Fibroblast of mammary gland (primary cell): ENCODE results near the gene IL3.

Source experiments
- DNase-seq: peaks from one replicate; pipeline ENCODE4 v3.0.0-alpha.2; 2010; ENCODE audit warnings: low read depth
- H3K4me3 ChIP-seq: 2 replicates; pipeline ENCODE4 v1.5.1; 2011; ENCODE audit warnings: low read depth, mild to moderate bottlenecking, low read length, moderate library complexity; ENCODE audit not compliant: control insufficient read depth
- CTCF ChIP-seq: conservative IDR thresholded peaks from 2 replicates; pipeline ENCODE4 v1.5.1; 2011; ENCODE audit warnings: low read depth, low read length, inconsistent platforms; ENCODE audit not compliant: control insufficient read depth, insufficient read depth

The IL3 gene

DNA sequence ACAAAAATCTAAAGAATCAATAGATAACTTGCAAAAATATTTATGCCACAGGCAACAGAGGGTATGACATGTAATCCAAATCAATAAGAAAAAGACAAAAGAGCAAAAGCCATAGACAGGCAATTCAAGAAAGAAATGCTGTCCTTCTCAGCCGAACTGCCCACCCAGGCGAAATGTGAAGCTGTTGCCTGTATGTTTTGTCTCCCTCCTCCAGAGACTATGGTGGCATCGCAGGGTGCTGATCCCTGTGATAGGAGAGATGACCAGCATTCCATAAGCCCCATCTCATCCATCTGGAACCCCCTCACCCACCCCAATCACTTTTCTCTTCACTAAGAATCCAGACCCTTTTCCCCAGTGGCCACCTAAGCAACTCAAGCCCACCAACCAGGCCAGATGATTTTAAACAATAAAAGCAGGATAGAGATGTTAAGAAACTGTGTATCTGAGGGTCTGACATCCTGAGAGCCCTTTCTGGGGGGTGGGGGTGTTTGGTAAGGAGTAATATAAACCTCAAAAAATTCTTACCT is 43.7 kb upstream of the IL3 start:
- DNase-seq: no peak
- no peak for TF ChIP-seq CTCF
- no peak overlapping the region for H3K4me3 ChIP-seq

- DNase-seq: no peak
- TF ChIP-seq CTCF: no peak
- H3K4me3 ChIP-seq: no peak overlapping the region
Observed at GRCh38 chr5:132017316-132017715, 43.1 kb upstream of the IL3 start.

- no peak for TF ChIP-seq CTCF
- H3K4me3 ChIP-seq: no peak overlapping the region
- no peak for DNase-seq
Observed at GRCh38 chr5:132017738-132018625, 42.5 kb upstream of the IL3 start.

DNA sequence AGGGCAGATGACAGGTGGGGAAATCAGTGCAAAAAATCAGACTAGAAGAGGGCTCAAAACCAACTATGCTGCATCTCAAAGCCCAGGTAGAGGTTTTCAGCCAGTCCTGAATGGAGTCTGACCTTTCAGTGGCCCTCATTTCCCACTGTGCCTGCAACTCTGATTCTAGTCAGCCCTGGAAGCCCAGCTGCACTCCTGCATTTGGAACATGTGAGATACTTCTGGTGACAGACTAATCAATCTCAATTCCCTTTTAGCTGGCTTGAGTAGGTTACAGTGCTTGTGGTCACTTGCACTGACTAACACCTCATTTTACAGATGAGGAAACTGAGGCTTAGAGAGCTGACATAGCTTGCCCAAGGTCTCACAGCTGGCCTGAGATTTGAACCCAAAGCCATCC is 41.1 kb upstream of the IL3 start:
- no peak for DNase-seq
- no peak for TF ChIP-seq CTCF
- H3K4me3 ChIP-seq: no peak overlapping the region

GRCh38 chr5:132019857-132020555 is 40.4 kb upstream of the IL3 start:
- DNase-seq: no peak
- no peak overlapping the region for H3K4me3 ChIP-seq

More at GRCh38 chr5:132019857-132020555, 40.4 kb upstream of the IL3 start:
- no peak for TF ChIP-seq CTCF
